ENCODE data around the gene TMEM18. TPM values are rescaled to one million over a fixed set of nuclear protein-coding genes. Genes with fewer than 3 reads are reported as not detected.

TMEM18 gene
- total RNA-seq, 2 experiments from 2014 or later: 26.3 to 28.3 TPM

DNA sequence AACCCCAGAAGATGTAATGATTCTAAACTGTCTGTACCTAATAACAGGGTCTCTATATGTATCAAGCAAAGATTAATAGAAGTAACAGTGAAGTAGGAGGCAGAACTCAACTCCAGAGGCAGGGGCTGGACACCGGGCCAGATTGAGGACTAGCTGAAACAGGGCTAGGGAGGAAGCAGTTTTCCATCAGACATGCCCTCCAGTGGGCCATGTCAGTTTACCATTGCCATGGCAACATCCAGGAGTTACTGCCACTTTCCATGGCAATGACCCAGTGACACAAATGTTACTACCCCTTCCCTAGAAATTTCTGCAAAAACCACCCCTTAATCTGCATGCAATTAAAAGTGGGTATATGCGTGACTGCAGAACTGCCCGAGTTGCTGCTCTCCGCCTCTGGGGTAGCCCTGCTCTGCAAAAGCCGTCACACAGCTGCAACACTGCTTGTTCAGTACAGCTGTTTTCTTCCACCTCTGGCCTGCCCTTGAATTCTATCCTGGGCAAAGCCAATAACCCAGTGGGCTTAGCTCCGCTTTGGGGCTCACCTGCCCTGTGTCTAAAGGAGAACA is 58.7 kb downstream of the TMEM18 start:
- Mint-ChIP-seq H3K36me3 (ENCODE audit: low read depth) (no peaks in the 10 kb centered on the region), H3K9me3 (no peaks in the 10 kb centered on the region), H3K27me3 (peaks cover 2% of the 10 kb centered on the region), H3K4me1 (no peaks in the 10 kb centered on the region), H3K4me3 (no peak overlapping the region), H3K27ac (no peak overlapping the region)
- POLR2A ChIA-PET: no interaction called here
- no peak for DNase-seq
- CTCF ChIA-PET: no interaction called here

DNA sequence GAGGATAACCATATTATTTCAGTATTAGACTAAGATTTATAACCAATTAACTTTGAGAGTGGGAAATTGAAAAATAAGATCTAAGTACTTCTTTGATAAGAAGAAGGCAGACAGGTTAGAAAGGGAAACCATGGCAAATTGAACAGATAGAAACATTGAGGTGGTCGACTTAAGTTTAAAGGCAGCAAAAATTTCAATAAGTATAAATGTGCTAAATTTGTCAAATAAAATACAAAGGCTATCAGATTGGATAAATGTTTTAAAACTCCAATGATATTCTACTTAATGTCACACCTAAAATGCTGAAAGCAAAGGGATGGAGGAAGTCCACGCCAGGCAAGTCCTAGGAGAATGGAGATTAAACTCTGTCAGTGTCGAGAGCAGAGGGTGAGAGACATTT is 59.2 kb downstream of the TMEM18 start:
- no peak for DNase-seq
- Mint-ChIP-seq H3K27me3 (peaks cover 3% of the 10 kb centered on the region), H3K4me3 (no peak overlapping the region), H3K9me3 (no peaks in the 10 kb centered on the region), H3K27ac (no peak overlapping the region), H3K4me1 (no peaks in the 10 kb centered on the region), H3K36me3 (ENCODE audit: low read depth) (no peaks in the 10 kb centered on the region)
- CTCF ChIA-PET: no interaction called here
- POLR2A ChIA-PET: no interaction called here
